Measurements from ENCODE around the gene UBR4. TPM values are rescaled to one million over a fixed set of nuclear protein-coding genes. Genes with fewer than 3 reads are reported as not detected.

Gene UBR4
- polyA plus RNA-seq, 1 donor (not counting 4 experiments of a cell fraction or from before 2014, with no cell fraction given), result 39.0 TPM

DNA sequence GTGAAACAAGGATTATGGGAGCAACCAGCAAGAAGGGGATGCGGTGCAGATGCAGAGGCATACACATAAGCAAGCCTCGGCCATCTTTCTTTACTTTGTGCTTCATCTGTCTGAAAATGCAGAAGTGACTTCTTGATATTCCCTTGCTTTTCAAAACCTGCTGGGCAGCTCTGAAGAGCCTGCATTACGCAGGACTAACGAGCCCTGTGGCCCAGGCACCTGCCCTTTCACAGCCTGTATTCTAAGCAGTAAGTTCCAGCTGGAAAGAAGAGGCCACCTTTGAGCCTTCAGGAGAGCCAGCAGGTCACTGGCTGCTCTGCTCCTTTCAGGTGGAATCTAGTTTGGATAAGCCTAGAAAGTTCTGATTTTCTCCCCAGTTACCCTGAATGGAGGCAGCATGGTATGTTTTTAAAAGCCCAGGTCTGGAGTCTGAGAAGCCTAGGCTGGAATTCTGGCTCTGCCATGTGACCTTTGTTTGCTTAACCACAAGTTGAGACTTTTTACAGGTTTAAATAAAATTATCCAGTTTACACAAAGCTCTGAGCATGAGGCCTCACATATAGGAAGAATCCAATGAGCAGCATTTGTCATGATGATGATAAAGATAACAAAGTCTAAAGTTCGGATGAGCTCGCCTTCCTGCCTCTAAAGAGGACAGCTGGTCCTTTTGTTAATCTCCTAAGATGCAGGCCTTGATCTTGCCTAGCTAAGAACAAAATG lies 122.9 kb downstream of the UBR4 start:
- H3K9me3 ChIP-seq (ENCODE audit: control insufficient read depth, low read depth, low read length), result no peaks in the 10 kb centered on the region
- no peak overlapping the region for H3K27ac ChIP-seq (ENCODE audit: control insufficient read depth, insufficient read depth, low read length)
- peaks cover 53 to 71% of the 10 kb centered on the region in 2 experiments for H3K36me3 ChIP-seq (ENCODE audit: control insufficient read depth in 2 of 2, extremely low read depth in 1 of 2, insufficient read depth in 2 of 2, low read length in 2 of 2)
- no peak overlapping the region for H2AFZ ChIP-seq (ENCODE audit: control insufficient read depth, low read length)
- H4K20me1 ChIP-seq (ENCODE audit: control insufficient read depth, extremely low read depth, insufficient read depth, low read length), result no peaks in the 10 kb centered on the region
- H3K79me2 ChIP-seq (ENCODE audit: control insufficient read depth, insufficient read depth, low read length), result no peaks in the 10 kb centered on the region
- H3K9me1 ChIP-seq (ENCODE audit: control insufficient read depth, extremely low read depth, insufficient read depth, low read length), result no peaks in the 10 kb centered on the region
- no peak overlapping the region for H3K9ac ChIP-seq (ENCODE audit: control insufficient read depth, extremely low read depth, insufficient read depth, low read length)
- H3K4me2 ChIP-seq (ENCODE audit: control insufficient read depth, extremely low read depth, insufficient read depth, low read depth, low read length), result no peak overlapping the region
- peaks cover 23% of the 10 kb centered on the region for H3K4me1 ChIP-seq (ENCODE audit: control insufficient read depth, extremely low read depth, insufficient read depth, low read length)
- no peaks in the 10 kb centered on the region for H3K27me3 ChIP-seq (ENCODE audit: control insufficient read depth, extremely low read depth, insufficient read depth, low read length)
- H3K4me3 ChIP-seq (ENCODE audit: control insufficient read depth in 2 of 3, extremely low read depth in 1 of 3, insufficient read depth in 2 of 3, low read depth in 1 of 3, low read length in 3 of 3), result no peak overlapping the region
- DNase-seq (ENCODE audit: low read depth, low spot score) (no peak), FAIRE-seq (no peak)
- TF ChIP-seq EZH2 (IDR thresholded peaks at IDR 0.05; ENCODE audit: low read length) (no peak), CTCF (optimal IDR thresholded peaks at IDR 0.05 in 1 of 3, IDR thresholded peaks at IDR 0.05 in 1 of 3, conservative IDR thresholded peaks at IDR 0.05 in 1 of 3; ENCODE audit: extremely low read depth in 1 of 3, insufficient read depth in 2 of 3, low read length in 3 of 3) (no peak)
- dilution Hi-C loops (cut with MboI; ENCODE audit: extremely low pct_ligation_motif_present, low sequenced_read_pairs), result no loop called here

GRCh38 chr1:19086176-19086875 lies 123.7 kb downstream of the UBR4 start:
- no peaks in the 10 kb centered on the region for H3K9me3 ChIP-seq (ENCODE audit: control insufficient read depth, low read depth, low read length)
- H3K27ac ChIP-seq (ENCODE audit: control insufficient read depth, insufficient read depth, low read length), result no peak overlapping the region
- no peaks in the 10 kb centered on the region for H3K79me2 ChIP-seq (ENCODE audit: control insufficient read depth, insufficient read depth, low read length)
- H3K9me1 ChIP-seq (ENCODE audit: control insufficient read depth, extremely low read depth, insufficient read depth, low read length), result no peaks in the 10 kb centered on the region
- peaks cover 50 to 66% of the 10 kb centered on the region in 2 experiments for H3K36me3 ChIP-seq (ENCODE audit: control insufficient read depth in 2 of 2, extremely low read depth in 1 of 2, insufficient read depth in 2 of 2, low read length in 2 of 2)
- no peak overlapping the region for H3K4me3 ChIP-seq (ENCODE audit: control insufficient read depth in 2 of 3, extremely low read depth in 1 of 3, insufficient read depth in 2 of 3, low read depth in 1 of 3, low read length in 3 of 3)
- no peaks in the 10 kb centered on the region for H3K27me3 ChIP-seq (ENCODE audit: control insufficient read depth, extremely low read depth, insufficient read depth, low read length)
- no peaks in the 10 kb centered on the region for H4K20me1 ChIP-seq (ENCODE audit: control insufficient read depth, extremely low read depth, insufficient read depth, low read length)
- H2AFZ ChIP-seq (ENCODE audit: control insufficient read depth, low read length), result no peak overlapping the region
- H3K4me1 ChIP-seq (ENCODE audit: control insufficient read depth, extremely low read depth, insufficient read depth, low read length), result peaks cover 31% of the 10 kb centered on the region
- dilution Hi-C loops (cut with MboI; ENCODE audit: extremely low pct_ligation_motif_present, low sequenced_read_pairs), result no loop called here
- TF ChIP-seq EZH2 (IDR thresholded peaks at IDR 0.05; ENCODE audit: low read length) (no peak), CTCF (optimal IDR thresholded peaks at IDR 0.05 in 1 of 3, IDR thresholded peaks at IDR 0.05 in 1 of 3, conservative IDR thresholded peaks at IDR 0.05 in 1 of 3; ENCODE audit: extremely low read depth in 1 of 3, insufficient read depth in 2 of 3, low read length in 3 of 3) (peak in 1 of 3 experiments; percentile 18)
- no peak overlapping the region for H3K9ac ChIP-seq (ENCODE audit: control insufficient read depth, extremely low read depth, insufficient read depth, low read length)
- no peak for DNase-seq (ENCODE audit: low read depth, low spot score)
- FAIRE-seq, result peak; percentile 63
- H3K4me2 ChIP-seq (ENCODE audit: control insufficient read depth, extremely low read depth, insufficient read depth, low read depth, low read length), result no peak overlapping the region

Measured in keratinocyte (primary cell).